Activated CD8-positive, alpha-beta memory T cell treated with anti-CD3 and anti-CD28 coated beads, Interleukin-2, amount 50 U/mL, for 48 hours (primary cell): ENCODE measurements around the gene ATP2B3.

Experiments used
- DNase-seq: peaks from one replicate; pipeline ENCODE4 v3.0.0-alpha.2; 2020

The ATP2B3 gene

GRCh38 chrX:153539171-153539978 lies 21.9 kb downstream of the ATP2B3 start:
- DNase-seq: peak; percentile 79

GRCh38 chrX:153539979-153540358 lies 22.5 kb downstream of the ATP2B3 start:
- no peak for DNase-seq

GRCh38 chrX:153544727-153545126 lies 27.3 kb downstream of the ATP2B3 start:
- no peak for DNase-seq

GRCh38 chrX:153546386-153546785 lies 28.9 kb downstream of the ATP2B3 start:
- DNase-seq: no peak

GRCh38 chrX:153547195-153547594 lies 29.8 kb downstream of the ATP2B3 start:
- no peak for DNase-seq

GRCh38 chrX:153549231-153549630 lies 31.8 kb downstream of the ATP2B3 start:
- DNase-seq: no peak

- DNase-seq: no peak
Measured at GRCh38 chrX:153549807-153550206, 32.4 kb downstream of the ATP2B3 start.

- no peak for DNase-seq
Measured at GRCh38 chrX:153551135-153551534, 33.7 kb downstream of the ATP2B3 start.

GRCh38 chrX:153554519-153555167 lies 37.2 kb downstream of the ATP2B3 start:
- DNase-seq: peak; percentile 65

GRCh38 chrX:153556767-153557166 lies 39.3 kb downstream of the ATP2B3 start:
- DNase-seq: no peak

- DNase-seq: no peak
Measured at GRCh38 chrX:153557618-153558355, 40.3 kb downstream of the ATP2B3 start.

- no peak for DNase-seq
Measured at GRCh38 chrX:153560000-153560399, 42.6 kb downstream of the ATP2B3 start.

- DNase-seq: no peak
Measured at GRCh38 chrX:153560466-153560865, 43.0 kb downstream of the ATP2B3 start.

- no peak for DNase-seq
Measured at GRCh38 chrX:153561337-153561736, 43.9 kb downstream of the ATP2B3 start.

- no peak for DNase-seq
Measured at GRCh38 chrX:153562546-153562945, 45.1 kb downstream of the ATP2B3 start.

GRCh38 chrX:153564047-153564606 lies 46.7 kb downstream of the ATP2B3 start:
- no peak for DNase-seq

GRCh38 chrX:153565996-153566580 lies 48.6 kb downstream of the ATP2B3 start:
- no peak for DNase-seq

GRCh38 chrX:153568451-153569011 lies 51.1 kb downstream of the ATP2B3 start:
- DNase-seq: no peak

- DNase-seq: no peak
Measured at GRCh38 chrX:153569475-153569874, 52.0 kb downstream of the ATP2B3 start.

- no peak for DNase-seq
Measured at GRCh38 chrX:153571534-153571908, 54.1 kb downstream of the ATP2B3 start.

GRCh38 chrX:153572601-153573000 lies 55.2 kb downstream of the ATP2B3 start:
- DNase-seq: no peak

- DNase-seq: no peak
Measured at GRCh38 chrX:153573984-153574383, 56.5 kb downstream of the ATP2B3 start.
